AG09309 (cell line): ENCODE measurements around the gene SLC27A1.
"Not testable (repeated sequence)": the region's sequence is repeated elsewhere in the genome, so short reads cannot be mapped to it uniquely, and the experiment has no call there.

Experiments
- DNase-seq: peaks from one replicate; pipeline ENCODE4 v3.0.0-alpha.2; 2010; ENCODE audit warnings: low read depth
- H3K4me3 ChIP-seq: 2 replicates; pipeline ENCODE4 v1.5.1; 2011; ENCODE audit warnings: mild to moderate bottlenecking, low read depth, low read length, moderate library complexity; ENCODE audit not compliant: control insufficient read depth
- CTCF ChIP-seq: IDR thresholded peaks from 2 replicates; pipeline ENCODE4 v1.5.1; 2011; ENCODE audit warnings: mild to moderate bottlenecking, low read depth, low read length, inconsistent platforms; ENCODE audit not compliant: insufficient read depth, control insufficient read depth; ENCODE audit errors: missing control alignments

Gene SLC27A1

GRCh38 chr19:17512574-17512939 is 42.2 kb downstream of the SLC27A1 start:
- TF ChIP-seq CTCF = no peak
- no peak for DNase-seq
- peak overlapping the region; percentile 97 for H3K4me3 ChIP-seq

GRCh38 chr19:17515408-17516149 is 45.3 kb downstream of the SLC27A1 start:
- TF ChIP-seq CTCF = no peak
- no peak for DNase-seq
- no peak overlapping the region for H3K4me3 ChIP-seq

GRCh38 chr19:17517898-17518297 is 47.6 kb downstream of the SLC27A1 start:
- H3K4me3 ChIP-seq = no peak overlapping the region
- no peak for DNase-seq
- TF ChIP-seq CTCF = no peak

GRCh38 chr19:17518654-17519053 is 48.3 kb downstream of the SLC27A1 start:
- DNase-seq, H3K4me3 ChIP-seq: not testable (repeated sequence)

- H3K4me3 ChIP-seq = no peak overlapping the region
- no peak for TF ChIP-seq CTCF
- no peak for DNase-seq
Measured at GRCh38 chr19:17519967-17520366, 49.6 kb downstream of the SLC27A1 start.

- TF ChIP-seq CTCF = no peak
- no peak for DNase-seq
Measured at GRCh38 chr19:17520865-17521264, 50.5 kb downstream of the SLC27A1 start.

GRCh38 chr19:17522988-17523872 is 52.9 kb downstream of the SLC27A1 start:
- no peak for DNase-seq
- no peak overlapping the region for H3K4me3 ChIP-seq

More at GRCh38 chr19:17520865-17521264, 50.5 kb downstream of the SLC27A1 start:
- H3K4me3 ChIP-seq = no peak overlapping the region

More at GRCh38 chr19:17522988-17523872, 52.9 kb downstream of the SLC27A1 start:
- TF ChIP-seq CTCF = no peak
